Muscle of leg (tissue), 11 donors: Measurements from ENCODE around the gene ARID4B. TPM values are rescaled to one million over a fixed set of nuclear protein-coding genes. Genes with fewer than 3 reads are reported as not detected.

Experiments
- DNase-seq: peaks from one replicate; pipeline ENCODE4 v3.0.0; 2013
- H3K27ac ChIP-seq: one replicate; pipeline ENCODE4 v1.5.1; 2013; ENCODE audit warnings: mild to moderate bottlenecking, low read length, control low read depth
- H3K27me3 ChIP-seq: one replicate; pipeline ENCODE4 v1.6.1; 2013; ENCODE audit warnings: low read length; ENCODE audit not compliant: control insufficient read depth, insufficient read depth
- H3K36me3 ChIP-seq: one replicate; pipeline ENCODE4 v1.6.1; 2013; ENCODE audit warnings: low read length; ENCODE audit not compliant: control insufficient read depth, insufficient read depth
- H3K4me1 ChIP-seq: one replicate; pipeline ENCODE4 v1.6.1; 2013; ENCODE audit warnings: low read length; ENCODE audit not compliant: control insufficient read depth, insufficient read depth
- H3K4me3 ChIP-seq: one replicate; pipeline ENCODE4 v1.5.1; 2013; ENCODE audit warnings: low read length, control low read depth
- H3K9me3 ChIP-seq: replicated peaks from 2 replicates; pipeline ENCODE4 v1.6.1; 2013; ENCODE audit warnings: low read depth, low read length; ENCODE audit not compliant: control insufficient read depth
- WGBS: methylation state at CpG from one replicate; pipeline ENCODE4 v1.1.5; 2013; ENCODE audit warnings: missing lambda C conversion rate; ENCODE audit not compliant: insufficient coverage; 5-methylcytosine and 5-hydroxymethylcytosine counted together
- polyA plus RNA-seq, 8 donors: library from polyadenylated mRNA; unstranded; fragments of 120-200 nt; gene quantifications; one replicate each; pipeline versions ENCODE4 v1.2.1 to v1.2.3, GENCODE V29; 2013; ENCODE audit warnings: inconsistent platforms in 1 of 8, low replicate concordance in 1 of 8; ENCODE audit not compliant: insufficient read length in 8 of 8, insufficient read depth in 1 of 8
- total RNA-seq: library from RNA; stranded (reverse); fragments of 120-200 nt; gene quantifications from one replicate; pipeline ENCODE4 v1.2.4, GENCODE V29; 2013

Gene ARID4B
- total and polyA plus RNA-seq, 9 donors, result 15.2 to 26.5 (median 20.9) TPM

DNA sequence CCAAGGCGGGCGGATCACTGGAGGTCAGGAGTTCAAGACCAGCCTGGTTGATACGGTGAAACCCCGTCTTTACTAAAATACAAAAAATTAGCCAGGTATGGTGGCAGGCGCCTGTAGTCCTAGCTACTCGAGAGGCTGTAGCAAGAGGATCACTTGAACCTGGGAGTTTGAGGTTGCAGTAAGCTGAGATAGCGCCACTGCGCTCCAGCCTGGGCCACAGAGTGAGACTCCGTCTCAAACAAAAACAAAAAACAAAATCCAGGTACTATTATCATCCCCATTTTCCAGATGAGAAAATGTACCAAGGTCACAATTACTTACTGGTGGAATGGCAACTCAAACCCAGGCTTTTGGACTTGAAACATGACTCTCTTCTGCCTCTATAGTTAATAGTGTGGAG lies 203.9 kb downstream of the ARID4B start:
- H3K27ac ChIP-seq, result no peak overlapping the region
- no CpG with 5 or more reads among the region's 9 CpGs for WGBS
- H3K36me3 ChIP-seq, result peaks cover 15% of the 10 kb centered on the region
- H3K4me3 ChIP-seq, result no peak overlapping the region
- no peaks in the 10 kb centered on the region for H3K9me3 ChIP-seq
- no peaks in the 10 kb centered on the region for H3K4me1 ChIP-seq
- H3K27me3 ChIP-seq, result no peaks in the 10 kb centered on the region
- no peak for DNase-seq

DNA sequence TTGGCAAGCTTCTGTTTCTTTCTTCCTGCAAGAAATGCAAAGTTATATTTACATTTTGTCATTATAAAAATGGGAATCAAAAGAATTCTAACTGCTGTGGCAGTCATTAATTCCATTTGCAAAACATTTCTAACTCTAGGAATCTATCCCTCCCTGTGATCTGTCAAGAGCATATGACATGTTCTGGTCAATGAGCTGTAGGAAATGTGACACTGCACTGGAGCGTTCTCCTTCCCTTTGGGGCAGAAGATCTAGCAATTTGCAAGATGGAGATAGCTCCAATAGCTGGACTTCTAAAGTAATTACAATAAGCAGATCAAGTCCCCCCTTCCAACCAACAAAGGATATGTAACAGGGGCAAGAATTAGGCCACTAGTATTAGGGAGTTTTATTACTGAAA lies 205.6 kb downstream of the ARID4B start:
- Histone ChIP-seq H3K4me1 (no peaks in the 10 kb centered on the region), H3K9me3 (no peaks in the 10 kb centered on the region), H3K36me3 (peaks cover 29% of the 10 kb centered on the region), H3K4me3 (no peak overlapping the region), H3K27me3 (no peaks in the 10 kb centered on the region), H3K27ac (no peak overlapping the region)
- WGBS, result no CpG with 5 or more reads among the region's 1 CpG
- DNase-seq, result no peak

Other genes starting within 250 kb of the ARID4B start
- gene TOMM20, start 199.3 kb downstream of the ARID4B start, total RNA-seq, result 83.3 TPM
- 100 to 1,000 TPM; 137 to 165 (median 153) TPM for gene TOMM20, start 199.3 kb downstream of the ARID4B start, polyA plus RNA-seq
- 69.6 TPM for gene RBM34, start 166.9 kb downstream of the ARID4B start, total RNA-seq
- gene RBM34, start 166.9 kb downstream of the ARID4B start, polyA plus RNA-seq, result 10 to 100 TPM; 50.2 to 63.0 (median 57.1) TPM
- 30.3 TPM for gene GGPS1, start 391 bp upstream of the ARID4B start, total RNA-seq
- gene GGPS1, start 391 bp upstream of the ARID4B start, polyA plus RNA-seq, result 10 to 100 TPM; 29.4 to 41.3 (median 35.0) TPM
- 24.9 TPM for gene TBCE, start 39.2 kb upstream of the ARID4B start, total RNA-seq
- 10 to 100 TPM; 32.9 to 50.0 (median 40.7) TPM for gene TBCE, start 39.2 kb upstream of the ARID4B start, polyA plus RNA-seq
- gene B3GALNT2, start 176.3 kb upstream of the ARID4B start, total RNA-seq, result 27.3 TPM
- 10 to 100 TPM; 12.9 to 30.2 (median 22.3) TPM for gene B3GALNT2, start 176.3 kb upstream of the ARID4B start, polyA plus RNA-seq